Loucy (cell line): ENCODE data around the gene PPP1R9B.

Source experiments
- H2AFZ ChIP-seq: fragments of 200-600 bp; sonication (generic); 2 replicates; pipeline ENCODE4 v1.6.0; 2016; ENCODE audit warnings: antibody characterized with exemption, mild to moderate bottlenecking, low read length, moderate library complexity
- H3F3A ChIP-seq: fragments of 200-600 bp; 2 replicates; pipeline ENCODE4 v1.6.0; 2016; ENCODE audit warnings: antibody characterized with exemption, low read depth, mild to moderate bottlenecking
- H3K27me3 ChIP-seq: fragments of 200-600 bp; sonication (generic); 2 replicates; pipeline ENCODE4 v1.6.1; 2014; ENCODE audit warnings: low read length, mild to moderate bottlenecking; ENCODE audit not compliant: insufficient read depth, poor library complexity, severe bottlenecking
- H3K36me3 ChIP-seq: fragments of 200-600 bp; sonication (generic); 2 replicates; pipeline ENCODE4 v1.6.1; 2016; ENCODE audit warnings: low read length; ENCODE audit not compliant: insufficient read depth
- H3K4me1 ChIP-seq: fragments of 200-600 bp; sonication (generic); 2 replicates; pipeline ENCODE4 v1.5.1; 2014; ENCODE audit warnings: low read length, mild to moderate bottlenecking; ENCODE audit not compliant: insufficient read depth, poor library complexity, severe bottlenecking
- H3K4me2 ChIP-seq: fragments of 200-600 bp; sonication (generic); 2 replicates; pipeline ENCODE4 v1.6.0; 2014; ENCODE audit warnings: antibody characterized with exemption, low read length, low read depth, mild to moderate bottlenecking; ENCODE audit not compliant: poor library complexity, severe bottlenecking
- H3K4me3 ChIP-seq: fragments of 200-600 bp; sonication (generic); 2 replicates; pipeline ENCODE4 v1.5.1; 2014; ENCODE audit warnings: low read length, mild to moderate bottlenecking, mixed read lengths; ENCODE audit not compliant: poor library complexity, severe bottlenecking
- H3K79me2 ChIP-seq: fragments of 200-600 bp; sonication (generic); 2 replicates; pipeline ENCODE4 v1.6.1; 2014; ENCODE audit warnings: low read length; ENCODE audit not compliant: insufficient read depth
- H3K9ac ChIP-seq: fragments of 200-600 bp; sonication (generic); 2 replicates; pipeline ENCODE4 v1.6.0; 2014; ENCODE audit warnings: mild to moderate bottlenecking, low read depth, low read length, moderate library complexity; ENCODE audit not compliant: poor library complexity, severe bottlenecking
- H3K9me2 ChIP-seq: fragments of 200-600 bp; sonication (generic); replicated peaks from 2 replicates; pipeline ENCODE4 v1.6.1; 2016; ENCODE audit warnings: low read depth, low read length, mixed read lengths
- H3K9me3 ChIP-seq: fragments of 200-600 bp; sonication (generic); 2 replicates; pipeline ENCODE4 v1.6.1; 2014; ENCODE audit warnings: mild to moderate bottlenecking, antibody characterized with exemption, low read length, low read depth; ENCODE audit not compliant: insufficient read depth
- H4K20me1 ChIP-seq: fragments of 200-600 bp; sonication (generic); 2 replicates; pipeline ENCODE4 v1.6.0; 2014; ENCODE audit warnings: antibody characterized with exemption, low read length, mild to moderate bottlenecking; ENCODE audit not compliant: insufficient read depth, poor library complexity, severe bottlenecking
- CTCF ChIP-seq: fragments of 200-600 bp; sonication (generic); conservative IDR thresholded peaks from 2 replicates; pipeline ENCODE4 v1.5.1; 2014; ENCODE audit warnings: mild to moderate bottlenecking, antibody characterized with exemption, low read length
- EZH2phosphoT487 ChIP-seq: fragments of 200-600 bp; IDR thresholded peaks from 2 replicates; pipeline ENCODE4 v1.6.1; 2018; ENCODE audit warnings: antibody characterized with exemption, mild to moderate bottlenecking, moderate library complexity, borderline replicate concordance

PPP1R9B gene

GRCh38 chr17:50190293-50190602 is 39.8 kb upstream of the PPP1R9B start:
- no peak overlapping the region for H3K4me2 ChIP-seq
- no peaks in the 10 kb centered on the region for H3F3A ChIP-seq

DNA sequence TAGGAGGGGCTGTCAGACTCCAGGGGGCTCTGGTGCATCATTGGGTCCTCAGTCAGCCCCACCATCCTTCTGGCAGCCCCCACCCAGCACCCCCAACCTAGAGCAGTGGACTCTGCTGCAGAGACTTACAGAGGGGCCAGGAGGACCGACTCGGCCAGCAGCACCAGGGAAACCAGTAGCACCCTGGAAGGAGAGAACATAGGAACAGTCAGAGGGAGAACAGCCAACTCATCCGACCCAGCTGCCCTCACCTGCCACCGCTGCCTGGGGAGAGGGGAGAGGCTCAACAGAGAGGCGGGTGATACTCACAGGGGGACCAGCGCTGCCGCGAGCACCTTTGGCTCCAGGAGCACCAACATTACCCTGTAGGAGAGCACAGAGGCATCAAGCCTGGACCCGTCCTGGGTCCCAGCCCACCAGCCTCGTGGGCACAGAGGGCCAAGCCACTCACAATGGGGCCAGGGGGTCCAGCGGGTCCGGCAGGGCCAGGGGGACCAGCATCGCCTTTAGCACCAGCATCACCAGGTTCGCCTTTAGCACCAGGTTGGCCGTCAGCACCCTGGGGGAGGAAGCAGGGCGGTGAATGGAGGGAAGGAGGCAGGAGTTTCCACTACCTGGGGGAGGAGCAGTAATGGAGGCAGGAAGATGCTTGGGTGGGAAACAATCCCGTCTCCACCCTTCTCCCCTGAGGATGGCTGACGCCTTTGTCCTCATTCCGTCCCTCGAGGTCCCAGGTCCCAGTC is 39.2 kb upstream of the PPP1R9B start:
- H3K9me2 ChIP-seq = no peaks in the 10 kb centered on the region
- no peaks in the 10 kb centered on the region for H3K36me3 ChIP-seq
- no peaks in the 10 kb centered on the region for H3K4me1 ChIP-seq
- no peaks in the 10 kb centered on the region for H3K9me3 ChIP-seq
- H4K20me1 ChIP-seq = no peaks in the 10 kb centered on the region
- H3K27me3 ChIP-seq = no peaks in the 10 kb centered on the region
- H2AFZ ChIP-seq = no peak overlapping the region
- no peaks in the 10 kb centered on the region for H3F3A ChIP-seq
- H3K4me3 ChIP-seq = no peak overlapping the region
- H3K79me2 ChIP-seq = no peaks in the 10 kb centered on the region
- no peak overlapping the region for H3K9ac ChIP-seq
- TF ChIP-seq EZH2phosphoT487 = no peak
- no peak for TF ChIP-seq CTCF
- H3K4me2 ChIP-seq = no peak overlapping the region

More at GRCh38 chr17:50190293-50190602, 39.8 kb upstream of the PPP1R9B start:
- Histone ChIP-seq H2AFZ (no peak overlapping the region), H3K9ac (no peak overlapping the region), H3K4me3 (no peak overlapping the region), H3K9me3 (no peaks in the 10 kb centered on the region), H3K9me2 (no peaks in the 10 kb centered on the region), H4K20me1 (no peaks in the 10 kb centered on the region), H3K79me2 (no peaks in the 10 kb centered on the region), H3K27me3 (no peaks in the 10 kb centered on the region), H3K4me1 (no peaks in the 10 kb centered on the region), H3K36me3 (no peaks in the 10 kb centered on the region)
- TF ChIP-seq EZH2phosphoT487 (no peak), CTCF (no peak)

DNA sequence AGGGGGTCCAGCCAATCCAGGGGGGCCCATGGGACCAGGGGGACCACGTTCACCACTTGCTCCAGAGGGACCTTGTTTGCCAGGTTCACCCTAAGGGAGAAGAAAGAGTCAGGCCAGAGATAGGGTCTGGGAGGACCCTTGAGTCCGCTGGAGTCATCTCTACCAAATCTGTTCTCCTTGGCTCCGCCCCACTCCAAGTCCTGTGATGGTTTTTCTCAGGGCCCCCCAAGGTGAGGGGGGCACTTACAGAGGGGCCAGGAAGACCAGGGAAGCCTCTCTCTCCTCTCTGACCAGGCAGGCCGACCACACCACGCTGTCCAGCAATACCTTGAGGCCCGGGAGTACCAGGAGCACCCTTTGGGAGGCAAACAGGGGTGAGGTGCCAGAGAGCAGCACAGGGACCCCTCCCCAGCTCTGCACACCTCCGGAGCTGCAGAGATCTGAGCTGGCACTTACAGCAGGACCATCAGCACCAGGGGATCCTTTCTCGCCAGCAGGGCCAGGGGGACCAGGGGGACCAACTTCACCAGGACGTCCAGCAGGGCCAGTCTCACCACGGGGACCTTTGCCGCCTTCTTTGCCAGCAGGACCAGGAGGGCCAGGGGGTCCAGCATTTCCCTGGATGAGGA is 38.6 kb upstream of the PPP1R9B start:
- no peaks in the 10 kb centered on the region for H3K36me3 ChIP-seq
- H2AFZ ChIP-seq = no peak overlapping the region
- H3K9me2 ChIP-seq = no peaks in the 10 kb centered on the region
- no peaks in the 10 kb centered on the region for H4K20me1 ChIP-seq
- no peak overlapping the region for H3K4me2 ChIP-seq
- TF ChIP-seq EZH2phosphoT487 (no peak), CTCF (no peak)
- no peaks in the 10 kb centered on the region for H3K9me3 ChIP-seq
- H3K27me3 ChIP-seq = no peaks in the 10 kb centered on the region
- no peaks in the 10 kb centered on the region for H3K4me1 ChIP-seq
- no peak overlapping the region for H3K9ac ChIP-seq
- H3F3A ChIP-seq = no peaks in the 10 kb centered on the region
- H3K79me2 ChIP-seq = no peaks in the 10 kb centered on the region
- H3K4me3 ChIP-seq = no peak overlapping the region
